ENCODE results near the gene SDHD. TPM values are rescaled to one million over a fixed set of nuclear protein-coding genes. Genes with fewer than 3 reads are reported as not detected.
A peak's percentile ranks its signal among the peaks of the same experiment; 100 is the strongest.
"Not testable (repeated sequence)": the region's sequence is repeated elsewhere in the genome, so short reads cannot be mapped to it uniquely, and the experiment has no call there.

The SDHD gene
- total RNA-seq (52.1 and 70.7 TPM in 2 replicates), polyA plus RNA-seq (176 and 184 TPM in 2 replicates)

GRCh38 chr11:112086422-112087191 is at the start of gene SDHD, which contains the start of gene TIMM8B:
Gene SDHD, plus strand, starts transcription at chr11:112086873. Its CDS starts 35 bp downstream, at chr11:112086908.
Gene TIMM8B, minus strand, starts transcription at chr11:112086756. Its CDS starts 33 bp downstream, at chr11:112086723.
- Histone ChIP-seq H3K36me3 (peaks cover 58% of the 10 kb centered on the region), H3K9me3 (ENCODE audit: low read depth) (no peaks in the 10 kb centered on the region), H3K4me1 (ENCODE audit: low read depth) (peaks cover 11% of the 10 kb centered on the region), H3K4me3 (peak within 1 kb of the TSS; percentile 86), H3K27ac (peak within 1 kb of the TSS; percentile 78), H3K27me3 (no peaks in the 10 kb centered on the region)
- TF ChIP-seq CTCF (IDR thresholded peaks at IDR 0.05; ENCODE audit: low read depth, low read length) = peak; percentile 30
- DNase-seq (ENCODE audit: low read depth in 1 of 2, low spot score in 1 of 2) = peak; percentile 98 to 99

- Histone ChIP-seq H3K27me3 (no peaks in the 10 kb centered on the region), H3K27ac (peak overlapping the region; percentile 73), H3K36me3 (peaks cover 66% of the 10 kb centered on the region), H3K9me3 (ENCODE audit: low read depth) (no peaks in the 10 kb centered on the region), H3K4me3 (no peak overlapping the region), H3K4me1 (ENCODE audit: low read depth) (no peaks in the 10 kb centered on the region)
- no peak for TF ChIP-seq CTCF (IDR thresholded peaks at IDR 0.05; ENCODE audit: low read depth, low read length)
- DNase-seq (ENCODE audit: low read depth in 1 of 2, low spot score in 1 of 2) = no peak
Measured at GRCh38 chr11:112037527-112037926, 49.1 kb upstream of the SDHD start.

- no peaks in the 10 kb centered on the region for H3K4me1 ChIP-seq (ENCODE audit: low read depth)
- peak in 1 of 2 donors; percentile 50 for DNase-seq (ENCODE audit: low read depth in 1 of 2, low spot score in 1 of 2)
- H3K4me3 ChIP-seq = no peak overlapping the region
- peaks cover 81% of the 10 kb centered on the region for H3K36me3 ChIP-seq
- no peaks in the 10 kb centered on the region for H3K27me3 ChIP-seq
- no peak for TF ChIP-seq CTCF (IDR thresholded peaks at IDR 0.05; ENCODE audit: low read depth, low read length)
- H3K27ac ChIP-seq = peak overlapping the region; percentile 58
- H3K9me3 ChIP-seq (ENCODE audit: low read depth) = no peaks in the 10 kb centered on the region
Measured at GRCh38 chr11:112042161-112042960, 44.3 kb upstream of the SDHD start.

- Histone ChIP-seq H3K9me3 (ENCODE audit: low read depth) (no peaks in the 10 kb centered on the region), H3K27ac (peak overlapping the region; percentile 58), H3K4me3 (no peak overlapping the region), H3K36me3 (peaks cover 80% of the 10 kb centered on the region), H3K27me3 (no peaks in the 10 kb centered on the region), H3K4me1 (ENCODE audit: low read depth) (no peaks in the 10 kb centered on the region)
- DNase-seq (ENCODE audit: low read depth in 1 of 2, low spot score in 1 of 2) = no peak
- no peak for TF ChIP-seq CTCF (IDR thresholded peaks at IDR 0.05; ENCODE audit: low read depth, low read length)
Measured at GRCh38 chr11:112042961-112043304, 43.7 kb upstream of the SDHD start.

- DNase-seq (ENCODE audit: low read depth in 1 of 2, low spot score in 1 of 2) = no peak
Measured at GRCh38 chr11:112044961-112045360, 41.7 kb upstream of the SDHD start.

GRCh38 chr11:112046647-112047046 is 40.0 kb upstream of the SDHD start:
- not testable (repeated sequence) for H3K9me3 ChIP-seq (ENCODE audit: low read depth); DNase-seq (ENCODE audit: low read depth in 1 of 2, low spot score in 1 of 2); H3K27me3 ChIP-seq; H3K4me1 ChIP-seq (ENCODE audit: low read depth); H3K4me3 ChIP-seq; H3K27ac ChIP-seq
- H3K36me3 ChIP-seq = peaks cover 77% of the 10 kb centered on the region

More at GRCh38 chr11:112044961-112045360, 41.7 kb upstream of the SDHD start:
- no peak overlapping the region for H3K27ac ChIP-seq
- H3K36me3 ChIP-seq = peaks cover 80% of the 10 kb centered on the region
- no peak for TF ChIP-seq CTCF (IDR thresholded peaks at IDR 0.05; ENCODE audit: low read depth, low read length)
- no peaks in the 10 kb centered on the region for H3K4me1 ChIP-seq (ENCODE audit: low read depth)
- no peaks in the 10 kb centered on the region for H3K27me3 ChIP-seq
- no peak overlapping the region for H3K4me3 ChIP-seq
- no peaks in the 10 kb centered on the region for H3K9me3 ChIP-seq (ENCODE audit: low read depth)

GRCh38 chr11:112048256-112048655 is 38.4 kb upstream of the SDHD start:
- H3K4me1 ChIP-seq (ENCODE audit: low read depth); H3K27ac ChIP-seq; H3K27me3 ChIP-seq; H3K9me3 ChIP-seq (ENCODE audit: low read depth); H3K4me3 ChIP-seq; DNase-seq (ENCODE audit: low read depth in 1 of 2, low spot score in 1 of 2): not testable (repeated sequence)
- H3K36me3 ChIP-seq = peaks cover 80% of the 10 kb centered on the region

Data from cardiac muscle cell (in vitro differentiated cells and primary cell).